ENCODE data around the gene PIGU. TPM values are rescaled to one million over a fixed set of nuclear protein-coding genes. Genes with fewer than 3 reads are reported as not detected.
A peak's percentile ranks its signal among the peaks of the same experiment; 100 is the strongest.

PIGU gene
- total and polyA plus RNA-seq, 12 donors, result 11.0 to 23.8 (median 14.6) TPM

DNA sequence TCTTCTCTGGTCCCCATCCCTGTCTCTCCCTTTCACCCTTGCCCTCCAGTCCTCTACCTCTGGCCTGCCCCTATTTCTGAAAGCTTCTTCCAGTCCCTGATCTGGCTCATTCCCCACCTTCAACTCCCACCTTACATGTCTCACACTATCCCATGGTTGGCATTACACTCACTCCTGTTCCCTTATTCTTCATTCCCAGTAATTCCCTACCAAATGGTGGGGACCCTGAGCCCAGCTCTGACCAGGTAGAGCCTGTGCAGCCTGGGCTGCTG lies 33.6 kb upstream of the PIGU start:
- Histone ChIP-seq H3K9me3 (no peaks in the 10 kb centered on the region), H3K27ac (peak overlapping the region in 7 of 10 donors; percentile 62 to 100 (median 99)), H3K4me3 (peak overlapping the region in 5 of 10 donors; percentile 72 to 77 (median 75)), H3K36me3 (peaks cover 0 to 53% (median 10%) of the 10 kb centered on the region in 9 donors), H3K4me1 (peaks cover 5 to 82% (median 65%) of the 10 kb centered on the region in 9 donors), H3K27me3 (no peaks in the 10 kb centered on the region)
- TF ChIP-seq CTCF (IDR thresholded peaks at IDR 0.05), result no peak
- intact Hi-C loops (cut with DNase I), result no loop called here
- no peak for ATAC-seq
- DNase-seq, result no peak

- peaks cover 5 to 88% (median 70%) of the 10 kb centered on the region in 9 donors for H3K4me1 ChIP-seq
- H3K9me3 ChIP-seq, result no peaks in the 10 kb centered on the region
- intact Hi-C loops (cut with DNase I), result loop anchor here in 9 of 10 donors (5.0 to 10.0 kb wide), 9 partner anchors 125 to 398 kb away; partner anchors contain the start of gene MAP1LC3A (in 1 of the 9)
- peak overlapping the region; percentile 13 to 78 (median 73) for H3K4me3 ChIP-seq
- peak; percentile 32 to 69 (median 50) for ATAC-seq
- peak; percentile 44 to 72 for DNase-seq
- peak overlapping the region; percentile 70 to 100 (median 97) for H3K27ac ChIP-seq
- peak in 6 of 9 donors; percentile 31 to 56 (median 38) for TF ChIP-seq CTCF (IDR thresholded peaks at IDR 0.05)
- 6 to 10% methylated on average over 41 to 61 of the region's 61 CpGs for WGBS, 2 donors
- H3K36me3 ChIP-seq, result peaks cover 0 to 48% (median 5%) of the 10 kb centered on the region in 9 donors
- H3K27me3 ChIP-seq, result no peaks in the 10 kb centered on the region
Observed at GRCh38 chr20:34709831-34710567, 33.1 kb upstream of the PIGU start.

DNA sequence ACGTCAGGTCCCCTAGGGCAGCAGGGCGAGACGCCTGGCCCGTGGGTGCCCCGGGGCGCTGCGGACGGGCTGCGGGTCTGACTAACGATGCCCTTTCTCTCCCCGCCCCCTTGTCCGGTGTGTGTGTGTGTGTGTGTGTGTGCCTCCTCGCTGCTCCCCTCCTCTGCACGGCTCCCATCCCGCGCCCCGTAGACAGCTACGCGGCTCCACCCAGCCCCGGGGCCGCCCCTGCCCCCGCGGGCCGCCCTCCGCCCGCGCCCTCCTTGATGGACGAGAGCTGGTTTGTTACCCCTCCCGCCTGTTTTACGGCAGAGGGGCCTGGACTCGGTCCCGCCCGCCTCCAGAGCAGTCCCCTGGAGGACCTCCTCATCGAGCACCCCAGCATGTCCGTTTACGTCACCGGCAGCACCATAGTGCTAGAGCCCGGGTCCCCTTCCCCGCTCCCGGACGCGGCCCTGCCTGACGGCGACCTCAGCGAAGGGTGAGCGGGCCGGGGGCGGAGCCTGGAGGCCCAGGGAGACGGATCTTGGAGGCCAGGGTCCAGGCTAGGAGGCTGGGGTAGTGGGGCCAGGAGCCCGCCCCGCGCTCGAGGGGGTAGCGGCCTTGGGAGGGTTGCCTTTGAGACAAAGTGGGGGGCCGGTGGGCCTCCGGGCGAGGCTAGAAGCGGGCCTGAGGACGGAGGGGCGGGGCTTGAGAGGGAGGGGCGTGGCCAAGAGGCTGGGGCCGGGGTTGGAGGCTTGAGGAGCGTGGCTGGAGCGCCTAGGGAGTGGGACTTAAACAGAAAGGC lies 32.3 kb upstream of the PIGU start:
- Histone ChIP-seq H3K27ac (peak overlapping the region; percentile 70 to 100 (median 97)), H3K36me3 (peaks cover 0 to 41% (median 5%) of the 10 kb centered on the region in 9 donors), H3K27me3 (no peaks in the 10 kb centered on the region), H3K9me3 (no peaks in the 10 kb centered on the region), H3K4me3 (peak overlapping the region; percentile 13 to 78 (median 73)), H3K4me1 (peaks cover 5 to 90% (median 71%) of the 10 kb centered on the region in 9 donors)
- intact Hi-C loops (cut with DNase I), result loop anchor here in 9 of 10 donors (5.0 to 10.0 kb wide), 9 partner anchors 124 to 397 kb away; partner anchors contain the start of gene MAP1LC3A (in 1 of the 9)
- ATAC-seq (peak; percentile 57 to 81 (median 69)), DNase-seq (peak; percentile 84 to 86)
- TF ChIP-seq CTCF (IDR thresholded peaks at IDR 0.05), result no peak
- WGBS, 2 donors, result 4 to 5% methylated on average over 53 to 59 of the region's 64 CpGs

GRCh38 chr20:34708621-34709043 lies 31.7 kb upstream of the PIGU start:
- intact Hi-C loops (cut with DNase I), result loop anchor here in 9 of 10 donors (5.0 to 10.0 kb wide), 9 partner anchors 124 to 396 kb away; partner anchors contain the start of gene MAP1LC3A (in 1 of the 9)
- WGBS, 2 donors, result 16 to 17% methylated on average over 22 of the region's 22 CpGs
- DNase-seq (peak; percentile 53 to 61), ATAC-seq (peak in 1 of 8 donors; percentile 14)
- peak in 8 of 9 donors; percentile 20 to 72 (median 60) for TF ChIP-seq CTCF (IDR thresholded peaks at IDR 0.05)
- Histone ChIP-seq H3K4me1 (peaks cover 5 to 84% (median 67%) of the 10 kb centered on the region in 9 donors), H3K27me3 (no peaks in the 10 kb centered on the region), H3K27ac (peak overlapping the region; percentile 70 to 100 (median 97)), H3K36me3 (peaks cover 0 to 36% (median 5%) of the 10 kb centered on the region in 9 donors), H3K4me3 (peak overlapping the region; percentile 13 to 78 (median 73)), H3K9me3 (no peaks in the 10 kb centered on the region)

Data from heart right ventricle (tissue), 16 donors.